GM18873 (cell line): ENCODE measurements around the gene CA10.

Experiments
- ATAC-seq: cut with Tn5 transposase; IDR thresholded peaks from one replicate; pipeline ENCODE4 v1.9.1; 2021; ENCODE audit warnings: mild to moderate bottlenecking, moderate library complexity, moderate number of reproducible peaks; ENCODE audit not compliant: unreplicated experiment, low FRiP score

The CA10 gene

GRCh38 chr17:51662204-51663056, 496.1 kb downstream of the CA10 start:
- no peak for ATAC-seq

GRCh38 chr17:51661403-51661802, 497.1 kb downstream of the CA10 start:
- ATAC-seq = no peak

- no peak for ATAC-seq
Measured at GRCh38 chr17:51660266-51660665, 498.2 kb downstream of the CA10 start.

GRCh38 chr17:51657224-51657623, 501.3 kb downstream of the CA10 start:
- ATAC-seq = no peak

GRCh38 chr17:51653878-51654277, 504.6 kb downstream of the CA10 start:
- no peak for ATAC-seq

GRCh38 chr17:51652529-51652928, 506.0 kb downstream of the CA10 start:
- no peak for ATAC-seq

- no peak for ATAC-seq
Measured at GRCh38 chr17:51651513-51652298, 506.8 kb downstream of the CA10 start.

- ATAC-seq = no peak
Measured at GRCh38 chr17:51650772-51651171, 507.7 kb downstream of the CA10 start.

GRCh38 chr17:51650202-51650601, 508.3 kb downstream of the CA10 start:
- no peak for ATAC-seq

GRCh38 chr17:51647826-51648225, 510.7 kb downstream of the CA10 start:
- ATAC-seq = no peak

GRCh38 chr17:51647067-51647466, 511.4 kb downstream of the CA10 start:
- no peak for ATAC-seq

GRCh38 chr17:51646539-51646938, 512.0 kb downstream of the CA10 start:
- ATAC-seq = no peak

GRCh38 chr17:51645056-51645455, 513.5 kb downstream of the CA10 start:
- no peak for ATAC-seq

GRCh38 chr17:51643702-51644490, 514.6 kb downstream of the CA10 start:
- ATAC-seq = no peak

GRCh38 chr17:51642029-51642428, 516.5 kb downstream of the CA10 start:
- ATAC-seq = no peak

GRCh38 chr17:51640108-51640622, 518.3 kb downstream of the CA10 start:
- no peak for ATAC-seq

GRCh38 chr17:51638971-51639370, 519.5 kb downstream of the CA10 start:
- no peak for ATAC-seq

- ATAC-seq = no peak
Measured at GRCh38 chr17:51636291-51636690, 522.2 kb downstream of the CA10 start.

- ATAC-seq = no peak
Measured at GRCh38 chr17:51630101-51630671, 528.3 kb downstream of the CA10 start.

- ATAC-seq = no peak
Measured at GRCh38 chr17:51629232-51629631, 529.3 kb downstream of the CA10 start.
